GM18499 (cell line): Measurements from ENCODE around the gene ZNF438.
"Not testable (repeated sequence)": the region's sequence is repeated elsewhere in the genome, so short reads cannot be mapped to it uniquely, and the experiment has no call there.

ENCODE experiments used
- ATAC-seq: cut with Tn5 transposase; IDR thresholded peaks from one replicate; pipeline ENCODE4 v1.9.1; 2021; ENCODE audit warnings: moderate number of reproducible peaks; ENCODE audit not compliant: insufficient read depth, unreplicated experiment

The ZNF438 gene

GRCh38 chr10:31055573-31056251 is 24.0 kb upstream of the ZNF438 start:
- ATAC-seq = no peak

GRCh38 chr10:31051703-31052102 is 20.0 kb upstream of the ZNF438 start:
- ATAC-seq = no peak

GRCh38 chr10:31042670-31043069 is 11.0 kb upstream of the ZNF438 start:
- no peak for ATAC-seq

GRCh38 chr10:31041011-31041410 is 9.3 kb upstream of the ZNF438 start:
- no peak for ATAC-seq

- not testable (repeated sequence) for ATAC-seq
Observed at GRCh38 chr10:31039006-31039405, 7.3 kb upstream of the ZNF438 start.

- no peak for ATAC-seq
Observed at GRCh38 chr10:31037749-31038148, 6.1 kb upstream of the ZNF438 start.

- no peak for ATAC-seq
Observed at GRCh38 chr10:31036209-31036608, 4.5 kb upstream of the ZNF438 start.

GRCh38 chr10:31035266-31035798 is 3.7 kb upstream of the ZNF438 start:
- no peak for ATAC-seq

- ATAC-seq = no peak
Observed at GRCh38 chr10:31034098-31034909, 2.6 kb upstream of the ZNF438 start.

GRCh38 chr10:31033147-31033546 is 1.5 kb upstream of the ZNF438 start:
- no peak for ATAC-seq

- ATAC-seq = peak; percentile 45
Observed at GRCh38 chr10:31032258-31033132, 830 bp upstream of the ZNF438 start.

GRCh38 chr10:31031205-31031557 is 484 bp downstream of the ZNF438 start:
- ATAC-seq = no peak

- no peak for ATAC-seq
Observed at GRCh38 chr10:31030800-31031199, 865 bp downstream of the ZNF438 start.

GRCh38 chr10:31030260-31030659 is 1.4 kb downstream of the ZNF438 start:
- ATAC-seq = no peak

GRCh38 chr10:31028081-31028480 is 3.6 kb downstream of the ZNF438 start:
- no peak for ATAC-seq

GRCh38 chr10:31026279-31026678 is 5.4 kb downstream of the ZNF438 start:
- not testable (repeated sequence) for ATAC-seq

- ATAC-seq = no peak
Observed at GRCh38 chr10:31025142-31025541, 6.5 kb downstream of the ZNF438 start.

GRCh38 chr10:31023558-31023957 is 8.1 kb downstream of the ZNF438 start:
- ATAC-seq = no peak

GRCh38 chr10:31020209-31020608 is 11.5 kb downstream of the ZNF438 start:
- ATAC-seq = no peak

- no peak for ATAC-seq
Observed at GRCh38 chr10:31018962-31019361, 12.7 kb downstream of the ZNF438 start.

GRCh38 chr10:31018356-31018750 is 13.3 kb downstream of the ZNF438 start:
- ATAC-seq = no peak
